Central memory CD8-positive, alpha-beta T cell (primary cell): ENCODE data around the gene ST3GAL4.

Experiments used
- ATAC-seq: fragments of 150-1000 bp; cut with Tn5 transposase; replicated peaks from 2 replicates; pipeline ENCODE4 v1.10.0; 2022; ENCODE audit warnings: mild to moderate bottlenecking, moderate FRiP score, moderate number of reproducible peaks; ENCODE audit not compliant: poor library complexity, severe bottlenecking; ENCODE audit errors: extremely low read depth
- DNase-seq, 2 donors: peaks; one replicate each; pipeline ENCODE4 v3.0.0; 2021; ENCODE audit warnings: low spot score in 2 of 2
- H3K27ac Mint-ChIP-seq: one replicate; pipeline ENCODE4 v1.8.0; 2022; ENCODE audit warnings: low read depth, mild to moderate bottlenecking, moderate library complexity, mixed read lengths
- H3K27me3 Mint-ChIP-seq: one replicate; pipeline ENCODE4 v1.8.0; 2022; ENCODE audit warnings: mixed read lengths
- H3K36me3 Mint-ChIP-seq: one replicate; pipeline ENCODE4 v1.8.0; 2022; ENCODE audit warnings: mild to moderate bottlenecking, moderate library complexity, mixed read lengths; ENCODE audit not compliant: insufficient read depth
- H3K4me1 Mint-ChIP-seq: one replicate; pipeline ENCODE4 v1.8.0; 2022; ENCODE audit warnings: mixed read lengths
- H3K4me3 Mint-ChIP-seq: one replicate; pipeline ENCODE4 v1.8.0; 2022; ENCODE audit warnings: mild to moderate bottlenecking, moderate library complexity, mixed read lengths
- H3K9me3 Mint-ChIP-seq: one replicate; pipeline ENCODE4 v1.8.0; 2022; ENCODE audit warnings: mixed read lengths

The ST3GAL4 gene

DNA sequence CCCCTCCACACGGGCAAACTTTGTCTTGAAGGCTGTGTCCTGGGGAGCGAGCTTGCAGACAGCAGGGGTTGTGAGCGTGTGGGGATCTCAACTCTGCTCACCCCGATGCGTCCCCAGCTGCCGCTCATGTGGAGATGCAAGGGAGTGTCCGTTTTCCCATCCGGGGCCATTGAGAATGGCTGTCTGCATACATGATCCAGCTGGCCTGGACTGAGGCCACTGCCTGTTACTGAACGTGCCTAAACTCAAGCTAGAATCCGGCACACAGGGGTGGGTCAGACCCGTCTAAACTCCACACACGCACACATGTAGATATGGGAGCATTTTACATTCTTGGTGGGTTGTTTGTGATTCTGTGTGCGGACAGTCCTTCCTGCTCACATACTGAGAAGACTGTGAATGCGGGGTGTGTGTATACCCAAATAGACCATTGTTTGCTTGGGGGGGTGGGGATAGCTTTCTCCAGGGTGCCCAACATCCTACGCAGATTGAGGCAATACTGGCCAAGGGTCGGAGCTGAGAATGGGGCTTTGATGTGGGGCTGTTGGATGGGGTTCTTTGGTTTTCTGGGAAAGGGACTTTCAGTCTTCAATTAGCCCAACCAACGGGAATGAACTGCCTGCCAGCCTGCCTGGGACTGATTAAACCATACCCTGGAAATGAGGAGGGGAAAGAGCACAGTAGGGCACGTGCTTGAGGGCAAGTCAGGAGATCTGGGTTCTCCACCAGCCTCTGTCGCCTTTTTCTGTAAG, 60.4 kb downstream of the ST3GAL4 start:
- H3K4me1 Mint-ChIP-seq, result no peaks in the 10 kb centered on the region
- no peaks in the 10 kb centered on the region for H3K27me3 Mint-ChIP-seq
- no peaks in the 10 kb centered on the region for H3K36me3 Mint-ChIP-seq
- DNase-seq, result no peak
- no peak for ATAC-seq
- peak overlapping the region; percentile 49 for H3K4me3 Mint-ChIP-seq
- no peaks in the 10 kb centered on the region for H3K9me3 Mint-ChIP-seq
- H3K27ac Mint-ChIP-seq, result no peak overlapping the region

DNA sequence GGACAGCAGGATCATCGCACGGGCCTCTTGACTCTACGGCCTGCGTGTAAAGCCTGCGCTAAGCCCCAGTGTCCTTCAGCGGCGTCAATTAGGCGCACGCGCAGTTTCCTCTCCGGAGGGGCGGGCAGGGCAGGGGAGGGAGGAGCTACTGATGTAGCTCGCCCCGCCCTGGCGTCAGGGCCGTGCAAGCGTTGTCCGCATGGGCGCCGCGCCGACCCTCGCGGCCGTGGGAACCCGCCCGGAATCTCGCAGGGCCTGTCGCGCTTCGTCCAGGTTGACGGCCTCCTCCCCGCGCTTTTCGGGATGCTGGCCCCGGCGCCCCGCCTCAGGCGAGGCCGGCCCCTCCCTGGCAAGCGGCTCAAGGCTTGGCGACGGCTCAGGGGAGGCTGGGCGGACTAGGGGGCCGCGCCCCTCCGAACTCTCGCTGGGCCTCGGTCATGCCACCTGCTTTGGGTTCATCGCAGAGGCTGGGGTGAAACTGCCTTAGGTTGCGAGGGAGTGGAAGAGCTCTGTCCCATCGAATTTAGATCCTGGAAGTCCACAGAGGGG, 61.1 kb downstream of the ST3GAL4 start:
- H3K27ac Mint-ChIP-seq, result no peak overlapping the region
- peak in 1 of 2 donors; percentile 29 for DNase-seq
- H3K36me3 Mint-ChIP-seq, result no peaks in the 10 kb centered on the region
- peak overlapping the region; percentile 46 for H3K4me3 Mint-ChIP-seq
- ATAC-seq, result peak; percentile 53
- no peaks in the 10 kb centered on the region for H3K27me3 Mint-ChIP-seq
- no peaks in the 10 kb centered on the region for H3K9me3 Mint-ChIP-seq
- no peaks in the 10 kb centered on the region for H3K4me1 Mint-ChIP-seq

DNA sequence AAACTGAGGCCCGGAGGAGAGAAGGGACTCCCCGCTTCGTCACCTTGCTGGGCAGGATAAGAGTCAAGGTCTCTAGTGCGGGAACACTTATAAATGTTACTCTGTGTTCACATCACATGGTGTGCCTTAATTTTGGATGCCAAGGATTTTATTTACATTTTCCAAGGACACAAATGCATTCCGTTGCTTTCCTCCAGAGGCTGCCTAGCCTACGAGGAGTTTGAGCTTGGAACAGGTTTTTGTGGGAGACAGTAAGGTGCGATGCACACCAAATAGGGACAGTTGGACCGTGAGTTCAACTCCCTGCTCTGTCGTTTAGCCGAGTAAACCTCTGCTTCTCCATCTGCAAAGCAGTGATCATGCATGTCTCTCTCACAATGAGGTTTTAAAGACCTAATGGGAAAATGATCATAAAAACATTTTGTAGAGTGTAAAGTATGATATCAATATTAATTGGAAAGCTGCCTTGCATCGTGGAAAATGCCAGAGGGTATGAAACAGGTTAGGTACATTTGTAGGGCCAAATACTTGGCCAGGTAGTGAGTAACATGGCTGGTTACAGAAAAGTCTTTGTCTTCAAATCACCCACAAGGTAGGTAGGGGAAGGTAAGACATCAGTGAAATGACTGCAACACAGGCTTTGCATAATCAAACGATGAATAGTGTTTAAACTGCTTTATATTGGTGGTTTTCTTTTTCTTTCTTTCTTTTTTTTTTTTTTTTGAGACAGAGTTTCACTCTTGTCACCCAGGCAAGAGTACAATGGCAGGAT, 61.8 kb downstream of the ST3GAL4 start:
- ATAC-seq (no peak), DNase-seq (no peak)
- Mint-ChIP-seq H3K27me3 (no peaks in the 10 kb centered on the region), H3K36me3 (no peaks in the 10 kb centered on the region), H3K4me3 (peak overlapping the region; percentile 46), H3K9me3 (no peaks in the 10 kb centered on the region), H3K27ac (no peak overlapping the region), H3K4me1 (no peaks in the 10 kb centered on the region)

DNA sequence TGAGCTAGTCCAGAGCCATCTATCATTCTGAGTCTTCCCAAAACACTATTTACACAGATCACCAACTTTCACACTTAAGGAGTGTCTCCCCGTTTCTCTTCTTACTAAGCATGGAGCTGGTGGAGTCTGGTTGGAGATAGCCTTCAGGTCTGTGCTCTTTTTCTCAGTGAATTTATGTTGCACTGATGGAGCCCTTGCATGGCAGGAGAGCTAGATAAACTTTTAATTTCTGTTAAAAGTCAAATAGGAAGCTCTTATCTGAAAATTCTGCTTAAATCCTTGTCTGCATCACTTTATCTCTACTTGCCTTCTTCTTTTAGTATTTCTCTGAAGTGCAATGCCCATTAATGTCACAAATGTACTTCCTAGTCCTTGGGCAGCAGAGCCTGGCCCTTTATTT, 63.4 kb downstream of the ST3GAL4 start:
- H3K27ac Mint-ChIP-seq, result no peak overlapping the region
- no peaks in the 10 kb centered on the region for H3K27me3 Mint-ChIP-seq
- H3K4me1 Mint-ChIP-seq, result no peaks in the 10 kb centered on the region
- DNase-seq, result no peak
- peaks cover 2% of the 10 kb centered on the region for H3K36me3 Mint-ChIP-seq
- H3K9me3 Mint-ChIP-seq, result no peaks in the 10 kb centered on the region
- no peak overlapping the region for H3K4me3 Mint-ChIP-seq
- ATAC-seq, result no peak

DNA sequence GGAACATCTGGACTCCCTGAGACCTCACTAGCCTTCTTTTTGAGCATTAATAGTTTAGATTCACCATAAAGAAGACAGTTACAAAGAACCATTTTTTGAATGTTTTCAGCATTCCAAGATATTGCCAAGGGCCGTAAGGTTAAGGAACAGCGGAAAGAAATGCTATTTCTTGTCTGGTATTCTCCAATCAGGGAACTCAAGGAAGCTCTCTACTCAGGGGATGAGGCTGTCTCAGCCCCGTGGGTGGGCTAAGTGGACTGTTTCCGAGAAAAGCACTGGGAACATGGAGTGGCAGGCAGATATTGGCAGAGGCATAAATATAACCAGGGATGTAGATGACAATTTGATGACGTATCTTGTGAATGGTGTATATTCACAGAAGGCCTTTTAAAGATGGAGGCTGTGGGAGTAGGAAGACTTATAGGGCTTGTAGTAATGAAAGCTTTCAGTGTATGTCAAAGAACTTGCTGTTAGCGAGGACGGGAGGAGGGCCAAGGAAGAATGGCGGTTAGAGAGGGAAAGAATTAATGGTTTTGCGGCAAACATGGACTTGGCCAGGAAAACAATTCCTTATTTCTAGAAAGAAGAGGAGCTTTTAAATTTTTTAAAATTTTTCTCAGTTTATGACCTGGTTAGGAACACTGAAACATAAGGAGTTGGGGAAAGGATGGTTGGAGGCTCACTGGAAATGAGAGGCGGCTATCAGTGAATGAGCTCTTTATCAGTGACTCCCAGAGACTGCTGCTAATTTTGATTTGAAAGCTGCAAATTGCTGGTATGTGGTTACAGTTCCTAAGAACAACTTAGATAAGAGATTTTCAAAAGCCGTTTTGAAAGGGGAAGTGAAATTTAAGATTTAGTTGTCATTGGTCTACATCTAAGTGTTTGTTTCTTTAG, 64.6 kb downstream of the ST3GAL4 start:
- Mint-ChIP-seq H3K27ac (no peak overlapping the region), H3K4me3 (no peak overlapping the region), H3K9me3 (no peaks in the 10 kb centered on the region), H3K27me3 (no peaks in the 10 kb centered on the region), H3K4me1 (no peaks in the 10 kb centered on the region), H3K36me3 (peaks cover 2% of the 10 kb centered on the region)
- no peak for ATAC-seq
- DNase-seq, result no peak

- Mint-ChIP-seq H3K4me3 (no peak overlapping the region), H3K27me3 (no peaks in the 10 kb centered on the region), H3K4me1 (no peaks in the 10 kb centered on the region), H3K27ac (no peak overlapping the region), H3K9me3 (no peaks in the 10 kb centered on the region), H3K36me3 (peaks cover 2% of the 10 kb centered on the region)
- ATAC-seq (no peak), DNase-seq (no peak)
Measured at GRCh38 chr11:126420698-126421256, 65.3 kb downstream of the ST3GAL4 start.

GRCh38 chr11:126421271-126421671, 65.8 kb downstream of the ST3GAL4 start:
- DNase-seq (no peak), ATAC-seq (no peak)
- Mint-ChIP-seq H3K36me3 (peaks cover 2% of the 10 kb centered on the region), H3K27ac (no peak overlapping the region), H3K4me1 (no peaks in the 10 kb centered on the region), H3K27me3 (no peaks in the 10 kb centered on the region), H3K9me3 (no peaks in the 10 kb centered on the region), H3K4me3 (no peak overlapping the region)

GRCh38 chr11:126422446-126422845, 67.0 kb downstream of the ST3GAL4 start:
- no peaks in the 10 kb centered on the region for H3K9me3 Mint-ChIP-seq
- no peak for DNase-seq
- no peaks in the 10 kb centered on the region for H3K27me3 Mint-ChIP-seq
- H3K4me1 Mint-ChIP-seq, result no peaks in the 10 kb centered on the region
- ATAC-seq, result no peak
- H3K36me3 Mint-ChIP-seq, result peaks cover 2% of the 10 kb centered on the region
- no peak overlapping the region for H3K4me3 Mint-ChIP-seq
- no peak overlapping the region for H3K27ac Mint-ChIP-seq

- DNase-seq (no peak), ATAC-seq (no peak)
- Mint-ChIP-seq H3K4me1 (no peaks in the 10 kb centered on the region), H3K36me3 (peaks cover 4% of the 10 kb centered on the region), H3K4me3 (no peak overlapping the region), H3K27me3 (no peaks in the 10 kb centered on the region), H3K9me3 (no peaks in the 10 kb centered on the region), H3K27ac (no peak overlapping the region)
Measured at GRCh38 chr11:126423154-126423553, 67.7 kb downstream of the ST3GAL4 start.

GRCh38 chr11:126423743-126424142, 68.3 kb downstream of the ST3GAL4 start:
- Mint-ChIP-seq H3K27ac (no peak overlapping the region), H3K4me3 (no peak overlapping the region), H3K4me1 (no peaks in the 10 kb centered on the region), H3K36me3 (peaks cover 5% of the 10 kb centered on the region), H3K9me3 (no peaks in the 10 kb centered on the region), H3K27me3 (no peaks in the 10 kb centered on the region)
- DNase-seq (no peak), ATAC-seq (no peak)

DNA sequence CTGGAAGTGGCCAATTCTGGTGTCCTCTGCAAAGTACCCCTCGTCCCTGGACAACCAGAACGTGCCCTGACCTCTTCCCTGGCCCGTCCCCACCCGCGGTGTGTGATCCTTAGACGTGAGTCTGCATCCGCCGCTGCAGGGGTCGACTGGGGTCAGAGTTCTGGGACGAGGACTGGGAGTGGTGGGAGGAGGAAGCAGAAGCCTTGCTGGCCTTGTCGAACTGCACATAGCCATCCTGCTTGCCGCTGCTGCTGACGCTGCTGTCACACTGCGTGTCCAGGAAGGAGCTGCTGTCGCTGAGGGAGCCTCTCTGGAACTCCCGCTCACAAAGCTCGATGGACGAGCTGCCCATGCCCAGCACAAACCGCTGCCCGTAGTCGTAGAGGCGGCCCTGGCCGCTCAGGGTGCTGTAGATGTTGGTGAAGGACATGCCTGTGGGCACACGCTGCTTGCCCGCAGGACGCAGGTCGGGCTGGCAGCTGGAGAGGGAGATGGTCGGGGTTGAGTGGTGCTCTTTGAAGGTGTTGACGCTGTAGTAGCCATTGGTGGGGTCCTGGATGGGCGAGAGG, 69.1 kb downstream of the ST3GAL4 start:
- Mint-ChIP-seq H3K27me3 (no peaks in the 10 kb centered on the region), H3K4me3 (no peak overlapping the region), H3K9me3 (no peaks in the 10 kb centered on the region), H3K27ac (no peak overlapping the region), H3K36me3 (peaks cover 5% of the 10 kb centered on the region), H3K4me1 (no peaks in the 10 kb centered on the region)
- no peak for DNase-seq
- ATAC-seq, result no peak

- no peak overlapping the region for H3K27ac Mint-ChIP-seq
- no peaks in the 10 kb centered on the region for H3K9me3 Mint-ChIP-seq
- no peaks in the 10 kb centered on the region for H3K27me3 Mint-ChIP-seq
- peaks cover 5% of the 10 kb centered on the region for H3K36me3 Mint-ChIP-seq
- DNase-seq, result no peak
- H3K4me3 Mint-ChIP-seq, result no peak overlapping the region
- H3K4me1 Mint-ChIP-seq, result no peaks in the 10 kb centered on the region
- no peak for ATAC-seq
Measured at GRCh38 chr11:126426106-126426505, 70.6 kb downstream of the ST3GAL4 start.
